Choroid plexus epithelial cell (primary cell): Measurements from ENCODE around the gene ZBED2.

ENCODE experiments used
- DNase-seq: peaks from one replicate; pipeline ENCODE4 v3.0.0-alpha.2; 2010; ENCODE audit warnings: low read depth
- H3K4me3 ChIP-seq: 2 replicates; pipeline ENCODE4 v1.5.1; 2011; ENCODE audit warnings: low read depth, mild to moderate bottlenecking, control low read depth, low read length, moderate library complexity
- TF ChIP-seq, protein P1 (sequence below): conservative IDR thresholded peaks from 2 replicates; pipeline ENCODE4 v1.5.1; 2011; ENCODE audit warnings: low read depth, mild to moderate bottlenecking, control low read depth, inconsistent platforms, low read length, moderate library complexity

Gene ZBED2

GRCh38 chr3:111594205-111594604 lies 941 bp downstream of the ZBED2 start:
- H3K4me3 ChIP-seq = no peak overlapping the region
- TF ChIP-seq, protein P1, sequence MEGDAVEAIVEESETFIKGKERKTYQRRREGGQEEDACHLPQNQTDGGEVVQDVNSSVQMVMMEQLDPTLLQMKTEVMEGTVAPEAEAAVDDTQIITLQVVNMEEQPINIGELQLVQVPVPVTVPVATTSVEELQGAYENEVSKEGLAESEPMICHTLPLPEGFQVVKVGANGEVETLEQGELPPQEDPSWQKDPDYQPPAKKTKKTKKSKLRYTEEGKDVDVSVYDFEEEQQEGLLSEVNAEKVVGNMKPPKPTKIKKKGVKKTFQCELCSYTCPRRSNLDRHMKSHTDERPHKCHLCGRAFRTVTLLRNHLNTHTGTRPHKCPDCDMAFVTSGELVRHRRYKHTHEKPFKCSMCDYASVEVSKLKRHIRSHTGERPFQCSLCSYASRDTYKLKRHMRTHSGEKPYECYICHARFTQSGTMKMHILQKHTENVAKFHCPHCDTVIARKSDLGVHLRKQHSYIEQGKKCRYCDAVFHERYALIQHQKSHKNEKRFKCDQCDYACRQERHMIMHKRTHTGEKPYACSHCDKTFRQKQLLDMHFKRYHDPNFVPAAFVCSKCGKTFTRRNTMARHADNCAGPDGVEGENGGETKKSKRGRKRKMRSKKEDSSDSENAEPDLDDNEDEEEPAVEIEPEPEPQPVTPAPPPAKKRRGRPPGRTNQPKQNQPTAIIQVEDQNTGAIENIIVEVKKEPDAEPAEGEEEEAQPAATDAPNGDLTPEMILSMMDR = no peak
- peak; percentile 72 for DNase-seq

DNA sequence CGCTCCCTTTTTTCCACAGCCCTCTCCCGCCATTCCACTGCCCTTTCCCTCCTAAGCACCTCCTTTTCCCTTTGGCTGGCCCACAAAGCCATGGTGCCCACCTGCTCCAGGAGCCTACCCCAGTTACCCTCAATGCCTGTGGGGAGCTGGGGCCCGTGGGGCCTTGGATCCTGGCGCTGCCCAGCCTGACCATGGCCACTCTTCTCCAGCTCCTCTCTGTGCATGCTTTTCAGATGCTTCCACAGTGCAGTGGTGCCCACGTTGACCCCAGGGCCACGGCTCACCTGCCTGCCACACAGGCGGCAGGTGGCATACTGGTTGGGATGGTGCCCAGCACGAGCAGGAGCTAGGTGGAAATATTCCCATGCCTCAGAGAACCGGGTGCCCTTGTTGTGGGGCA lies 1.5 kb downstream of the ZBED2 start:
- H3K4me3 ChIP-seq = no peak overlapping the region
- TF ChIP-seq, protein P1 = no peak
- DNase-seq = no peak

DNA sequence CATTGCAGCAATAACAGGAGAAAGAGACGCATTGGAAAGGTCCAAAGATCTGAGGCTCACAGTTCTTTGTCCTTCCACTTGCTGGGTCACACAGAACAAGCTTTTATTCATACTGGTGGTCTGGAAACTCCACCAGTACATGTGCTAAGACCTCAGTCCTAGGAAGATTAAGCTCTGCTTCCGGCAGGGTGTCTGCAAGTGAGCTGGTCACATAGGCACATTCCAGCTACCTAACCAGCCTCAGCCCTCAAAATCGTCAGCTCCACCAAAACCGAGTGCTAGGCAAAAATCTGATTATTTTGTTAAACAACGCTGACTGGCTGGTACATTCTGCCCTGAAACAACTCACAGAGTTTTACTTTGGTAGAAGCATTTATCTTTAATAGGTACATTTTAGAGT lies 2.2 kb downstream of the ZBED2 start:
- no peak for DNase-seq
- H3K4me3 ChIP-seq = no peak overlapping the region
- TF ChIP-seq, protein P1 = no peak

- no peak overlapping the region for H3K4me3 ChIP-seq
- TF ChIP-seq, protein P1 = no peak
- DNase-seq = no peak
These were observed 3.0 kb downstream of the ZBED2 start for GRCh38 chr3:111592143-111592542.

- DNase-seq = no peak
- TF ChIP-seq, protein P1 = no peak
- H3K4me3 ChIP-seq = no peak overlapping the region
These were observed 3.6 kb downstream of the ZBED2 start for GRCh38 chr3:111591555-111591954.

DNA sequence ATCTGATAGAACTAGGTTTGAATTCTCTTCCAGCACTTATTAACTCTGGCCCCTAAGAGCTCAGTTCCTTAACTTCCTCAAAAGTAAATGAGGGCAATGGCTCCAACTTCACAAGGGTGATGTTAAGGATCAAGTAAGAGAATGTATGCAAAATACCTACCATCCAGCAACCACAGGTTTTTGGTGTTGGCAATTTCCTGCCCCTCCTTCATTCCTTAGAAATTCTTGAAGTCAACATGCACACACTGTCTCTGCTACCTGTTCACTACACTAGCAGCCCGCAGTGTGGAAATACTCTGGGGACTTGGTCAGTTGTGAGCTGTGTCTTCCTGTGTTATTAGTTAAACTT lies 5.0 kb downstream of the ZBED2 start:
- no peak for DNase-seq
- H3K4me3 ChIP-seq = no peak overlapping the region
- TF ChIP-seq, protein P1 = no peak

GRCh38 chr3:111589303-111590142 lies 5.6 kb downstream of the ZBED2 start:
- no peak overlapping the region for H3K4me3 ChIP-seq
- peak; percentile 5 for DNase-seq
- TF ChIP-seq, protein P1 = no peak
